Measurements from ENCODE around the gene SH2D3C. TPM values are rescaled to one million over a fixed set of nuclear protein-coding genes. Genes with fewer than 3 reads are reported as not detected.
A peak's percentile ranks its signal among the peaks of the same experiment; 100 is the strongest.

Gene SH2D3C
- total and polyA plus RNA-seq, 7 donors = 1.4 to 11.3 (median 5.0) TPM

DNA sequence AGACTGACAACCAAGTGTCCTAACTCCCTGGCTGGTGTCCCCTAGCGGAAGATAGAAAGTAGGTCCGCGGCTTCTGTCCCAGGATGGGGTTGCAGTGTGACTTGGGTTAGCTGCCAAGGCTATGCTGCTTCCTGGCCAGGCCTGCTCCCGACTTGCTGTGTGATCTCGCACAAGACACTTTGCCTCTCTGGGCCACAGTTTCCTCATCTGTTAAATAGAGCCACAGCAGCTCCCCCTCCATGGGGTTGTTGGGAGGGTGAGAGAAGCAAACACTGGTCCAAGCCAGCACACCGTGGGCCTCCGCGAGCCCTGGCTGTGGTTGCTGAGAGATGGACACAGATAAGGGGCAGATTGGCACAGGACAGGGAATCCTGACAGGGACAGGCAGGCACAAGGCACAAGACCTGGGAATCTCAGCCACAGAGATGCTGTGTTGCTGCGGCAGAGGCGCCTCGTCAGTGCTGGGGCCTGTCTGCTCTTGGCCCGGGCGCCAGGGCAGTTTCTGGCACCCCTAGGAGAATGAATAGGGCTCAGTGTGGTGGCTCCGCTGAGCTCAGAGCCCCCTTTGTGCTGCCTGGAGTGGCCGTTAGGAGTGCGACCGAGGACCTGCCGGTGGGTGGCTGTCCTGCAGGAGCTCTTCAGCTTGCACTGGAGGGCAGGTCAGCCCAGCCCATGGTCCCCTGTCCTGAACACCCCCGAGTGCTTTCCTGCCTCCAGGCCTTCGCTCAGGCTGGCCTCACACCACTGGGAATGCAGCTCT, 1.8 kb upstream of the SH2D3C start:
- Histone ChIP-seq H3K27me3 (no peaks in the 10 kb centered on the region), H3K27ac (no peak overlapping the region), H3K4me3 (no peak overlapping the region), H3K9me3 (no peaks in the 10 kb centered on the region), H3K36me3 (no peaks in the 10 kb centered on the region), H3K4me1 (peaks cover 0 to 9% (median 5%) of the 10 kb centered on the region in 4 donors)
- intact Hi-C loops (cut with DNase I) = loop anchor here (5.0 kb wide), 1 partner anchor 193 kb away; no protein-coding TSS in a partner anchor
- TF ChIP-seq POLR2A (IDR thresholded peaks at IDR 0.05) = no peak
- no peak for TF ChIP-seq POLR2AphosphoS5 (IDR thresholded peaks at IDR 0.05)
- TF ChIP-seq EP300 (IDR thresholded peaks at IDR 0.05) = no peak
- no peak for DNase-seq
- WGBS, 2 donors = 82 to 85% methylated on average over 20 of the region's 20 CpGs

DNA sequence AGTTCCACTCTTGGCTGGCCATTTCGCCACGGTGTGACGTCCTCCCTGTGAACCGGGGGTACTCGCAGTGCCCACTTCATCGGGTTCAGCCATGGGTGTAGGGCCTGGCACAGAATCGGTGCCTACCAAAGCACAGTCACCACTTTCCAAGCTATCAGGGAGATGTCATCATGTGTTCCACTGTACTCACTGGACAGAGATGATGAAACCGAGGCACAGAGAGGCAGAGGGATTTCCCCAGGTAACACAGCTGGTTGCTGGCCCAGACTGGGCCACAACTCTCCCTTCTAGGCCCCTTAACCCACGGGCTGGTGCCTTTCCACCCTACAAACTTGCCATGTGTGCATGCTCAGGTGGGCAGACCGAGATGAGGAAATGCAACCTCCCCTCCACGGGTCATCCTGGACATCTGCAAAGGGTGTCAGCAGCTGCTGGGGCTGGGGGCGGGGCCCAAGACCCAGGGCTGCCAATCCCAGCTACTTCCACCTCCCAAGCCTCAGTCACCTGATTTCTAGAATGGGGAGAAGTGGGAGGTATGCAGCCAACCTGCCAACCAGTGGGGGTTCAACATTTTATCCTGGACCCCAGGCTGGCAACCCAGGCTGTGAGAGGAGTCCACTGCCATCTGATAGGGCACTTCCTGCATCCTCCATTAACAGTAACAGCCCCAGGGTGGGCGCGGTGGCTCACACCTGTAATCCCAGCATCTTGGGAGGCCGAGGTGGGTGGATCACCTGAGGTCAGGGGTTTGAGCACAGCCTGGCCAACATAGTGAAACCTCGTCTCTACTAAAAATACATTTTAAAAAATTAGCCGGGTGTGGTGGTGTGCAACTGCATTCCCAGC, 893 bp upstream of the SH2D3C start:
- Histone ChIP-seq H3K4me3 (no peak overlapping the region), H3K27ac (peak overlapping the region; percentile 11 to 52 (median 26)), H3K4me1 (peaks cover 0 to 5% (median under 1%) of the 10 kb centered on the region in 4 donors), H3K9me3 (no peaks in the 10 kb centered on the region), H3K36me3 (no peaks in the 10 kb centered on the region), H3K27me3 (no peaks in the 10 kb centered on the region)
- intact Hi-C loops (cut with DNase I) = no loop called here
- 48 to 74% methylated on average over 17 of the region's 17 CpGs for WGBS, 2 donors
- TF ChIP-seq CTCF (IDR thresholded peaks at IDR 0.05) (no peak), POLR2A (IDR thresholded peaks at IDR 0.05) (no peak), EP300 (IDR thresholded peaks at IDR 0.05) (no peak), POLR2AphosphoS5 (IDR thresholded peaks at IDR 0.05) (no peak)
- no peak for DNase-seq

DNA sequence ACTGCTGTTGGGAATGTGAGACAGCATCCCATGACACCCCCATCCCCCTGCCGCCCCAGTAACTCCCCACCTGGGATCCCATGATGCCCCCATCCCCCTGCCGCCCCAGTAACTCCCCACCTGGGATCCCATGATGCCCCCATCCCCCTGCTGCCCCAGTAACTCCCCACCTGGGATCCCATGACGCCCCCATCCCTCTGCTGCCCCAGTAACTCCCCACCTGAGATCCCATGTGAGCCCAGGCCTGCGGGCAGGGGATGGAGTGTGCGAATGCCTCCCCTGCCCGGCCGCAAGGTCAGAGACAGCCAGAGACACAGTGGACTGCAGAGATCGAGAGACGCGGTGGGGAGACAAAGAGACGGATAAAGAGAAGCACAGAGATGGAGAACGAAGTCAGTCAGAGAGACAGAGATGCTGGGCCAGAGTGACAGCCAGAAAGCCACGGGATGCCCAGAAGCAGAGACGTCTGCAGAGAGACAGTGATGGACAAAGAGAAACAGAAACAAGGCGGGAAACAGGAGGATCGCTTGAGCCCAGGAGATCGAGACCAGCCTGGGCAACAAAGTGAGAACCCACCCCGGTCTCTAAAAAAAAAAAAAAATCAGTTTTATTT, 992 bp downstream of the SH2D3C start:
- peak overlapping the region in 2 of 4 donors; percentile 7 to 52 for H3K27ac ChIP-seq
- no peak for TF ChIP-seq POLR2AphosphoS5 (IDR thresholded peaks at IDR 0.05)

DNA sequence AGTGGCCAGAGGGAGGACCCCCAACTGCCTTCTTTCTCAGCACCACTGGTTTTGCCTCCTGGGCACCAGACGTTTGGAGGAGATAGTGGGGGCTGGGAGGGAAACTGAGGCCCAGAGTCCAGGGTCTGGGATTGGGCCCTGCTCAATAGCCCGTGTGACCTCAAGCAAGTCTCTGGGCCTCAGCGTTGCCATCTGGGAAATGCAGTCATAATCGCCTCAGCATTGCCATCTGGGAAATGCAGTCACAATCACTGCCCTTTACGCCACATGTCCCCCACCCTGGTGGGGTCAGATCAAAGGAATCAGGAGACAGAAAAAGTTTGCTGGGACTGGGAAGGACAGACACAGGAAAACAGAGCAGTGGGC, 1.6 kb downstream of the SH2D3C start:
- H3K27ac ChIP-seq = peak overlapping the region in 1 of 4 donors; percentile 32
- peak overlapping the region in 1 of 4 donors; percentile 16 for H3K4me3 ChIP-seq
- H3K27me3 ChIP-seq = no peaks in the 10 kb centered on the region
- DNase-seq = no peak
- intact Hi-C loops (cut with DNase I) = no loop called here
- no peak for TF ChIP-seq EP300 (IDR thresholded peaks at IDR 0.05)
- no peak for TF ChIP-seq POLR2AphosphoS5 (IDR thresholded peaks at IDR 0.05)
- TF ChIP-seq CTCF (IDR thresholded peaks at IDR 0.05) = no peak
- TF ChIP-seq POLR2A (IDR thresholded peaks at IDR 0.05) = no peak
- H3K36me3 ChIP-seq = no peaks in the 10 kb centered on the region
- WGBS, 2 donors = 44 to 66% methylated on average over 5 of the region's 5 CpGs
- peaks cover 0 to under 1% (median 0%) of the 10 kb centered on the region in 4 donors for H3K4me1 ChIP-seq
- no peaks in the 10 kb centered on the region for H3K9me3 ChIP-seq

More for the DNA sequence above, 992 bp downstream of the SH2D3C start:
- 48 to 75% methylated on average over 18 of the region's 18 CpGs for WGBS, 2 donors
- intact Hi-C loops (cut with DNase I) = no loop called here
- Histone ChIP-seq H3K4me3 (peak overlapping the region in 1 of 4 donors; percentile 16), H3K9me3 (no peaks in the 10 kb centered on the region), H3K4me1 (no peaks in the 10 kb centered on the region), H3K27me3 (no peaks in the 10 kb centered on the region), H3K36me3 (no peaks in the 10 kb centered on the region)
- no peak for DNase-seq

- TF ChIP-seq CTCF (IDR thresholded peaks at IDR 0.05) (no peak), EP300 (IDR thresholded peaks at IDR 0.05) (no peak), POLR2AphosphoS5 (IDR thresholded peaks at IDR 0.05) (no peak), POLR2A (IDR thresholded peaks at IDR 0.05) (no peak)
- peaks cover 0 to 5% (median 0%) of the 10 kb centered on the region in 4 donors for H3K4me1 ChIP-seq
- intact Hi-C loops (cut with DNase I) = no loop called here
- H3K36me3 ChIP-seq = no peaks in the 10 kb centered on the region
- H3K27me3 ChIP-seq = no peaks in the 10 kb centered on the region
- H3K4me3 ChIP-seq = peak overlapping the region in 1 of 4 donors; percentile 16
- no peaks in the 10 kb centered on the region for H3K9me3 ChIP-seq
- WGBS, 2 donors = 33 to 57% methylated on average over 15 of the region's 15 CpGs
- no peak for DNase-seq
- H3K27ac ChIP-seq = peak overlapping the region in 1 of 4 donors; percentile 32
Observed at GRCh38 chr9:127776195-127776923, 2.1 kb downstream of the SH2D3C start.

Data from sigmoid colon (tissue), 7 donors.